ENCODE measurements around the gene PLSCR2.
"Not testable (repeated sequence)": the region's sequence is repeated elsewhere in the genome, so short reads cannot be mapped to it uniquely, and the experiment has no call there.

The PLSCR2 gene

GRCh38 chr3:146421819-146422759 lies 47.3 kb downstream of the PLSCR2 start:
- no peak for DNase-seq (ENCODE audit: low read depth in 1 of 2, low spot score in 1 of 2)

- no peak for DNase-seq (ENCODE audit: low read depth in 1 of 2, low spot score in 1 of 2)
These were observed 53.0 kb downstream of the PLSCR2 start for GRCh38 chr3:146416366-146416765.

GRCh38 chr3:146414010-146414409 lies 55.4 kb downstream of the PLSCR2 start:
- DNase-seq (ENCODE audit: low read depth in 1 of 2, low spot score in 1 of 2): no peak

- not testable (repeated sequence) for DNase-seq (ENCODE audit: low read depth in 1 of 2, low spot score in 1 of 2)
These were observed 56.6 kb downstream of the PLSCR2 start for GRCh38 chr3:146412711-146413110.

GRCh38 chr3:146407956-146408355 lies 61.4 kb downstream of the PLSCR2 start:
- no peak for DNase-seq (ENCODE audit: low read depth in 1 of 2, low spot score in 1 of 2)

- DNase-seq (ENCODE audit: low read depth in 1 of 2, low spot score in 1 of 2): no peak
These were observed 64.9 kb downstream of the PLSCR2 start for GRCh38 chr3:146404436-146404835.

- no peak for DNase-seq (ENCODE audit: low read depth in 1 of 2, low spot score in 1 of 2)
These were observed 65.6 kb downstream of the PLSCR2 start for GRCh38 chr3:146403792-146404191.

GRCh38 chr3:146396792-146397191 lies 72.6 kb downstream of the PLSCR2 start:
- no peak for DNase-seq (ENCODE audit: low read depth in 1 of 2, low spot score in 1 of 2)

GRCh38 chr3:146395164-146395563 lies 74.2 kb downstream of the PLSCR2 start:
- no peak for DNase-seq (ENCODE audit: low read depth in 1 of 2, low spot score in 1 of 2)

GRCh38 chr3:146390957-146391356 lies 78.4 kb downstream of the PLSCR2 start:
- no peak for DNase-seq (ENCODE audit: low read depth in 1 of 2, low spot score in 1 of 2)

- no peak for DNase-seq (ENCODE audit: low read depth in 1 of 2, low spot score in 1 of 2)
These were observed 79.2 kb downstream of the PLSCR2 start for GRCh38 chr3:146390006-146390772.

GRCh38 chr3:146387566-146387965 lies 81.8 kb downstream of the PLSCR2 start:
- no peak for DNase-seq (ENCODE audit: low read depth in 1 of 2, low spot score in 1 of 2)

- no peak for DNase-seq (ENCODE audit: low read depth in 1 of 2, low spot score in 1 of 2)
These were observed 82.4 kb downstream of the PLSCR2 start for GRCh38 chr3:146386936-146387335.

- DNase-seq (ENCODE audit: low read depth in 1 of 2, low spot score in 1 of 2): no peak
These were observed 84.6 kb downstream of the PLSCR2 start for GRCh38 chr3:146384786-146385185.
